Measurements from ENCODE around the gene VASH1.

The VASH1 gene

GRCh38 chr14:76772300-76773187 lies 11.3 kb downstream of the VASH1 start:
- no peak for DNase-seq

DNA sequence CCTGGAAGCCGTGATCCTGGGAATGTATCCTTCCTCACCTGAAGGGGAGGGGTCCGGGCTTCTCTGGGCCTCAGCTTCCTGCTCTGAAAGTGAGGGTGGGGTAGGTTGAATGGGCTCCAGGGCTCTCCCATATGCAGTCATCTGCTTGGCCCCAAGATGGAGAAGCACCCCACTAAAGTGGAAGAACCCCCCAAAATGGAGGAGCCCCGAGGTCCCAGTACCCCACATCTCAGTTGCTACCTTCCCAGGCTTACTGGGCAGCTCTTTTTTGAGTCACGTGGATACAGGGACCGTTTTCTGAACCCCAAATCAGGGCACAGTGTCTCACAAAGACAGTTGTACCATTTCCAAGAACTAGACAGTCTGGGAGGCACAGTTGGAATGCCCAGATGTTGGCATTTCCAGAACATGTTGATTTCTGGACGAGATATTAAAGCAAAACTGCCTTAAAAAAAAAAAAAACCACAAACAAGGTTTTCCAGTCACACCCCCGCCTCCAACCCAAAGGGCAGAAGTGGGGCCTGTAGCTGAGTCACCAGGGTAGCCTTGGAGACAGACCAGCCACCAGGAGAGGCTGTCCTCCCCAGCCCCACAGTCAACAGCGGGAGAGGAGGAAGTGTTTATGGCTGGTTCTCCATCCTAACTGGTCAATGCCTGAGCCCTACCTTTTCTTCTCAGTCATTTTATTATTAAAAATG lies 12.1 kb downstream of the VASH1 start:
- DNase-seq = no peak

- no peak for DNase-seq
These were observed 12.9 kb downstream of the VASH1 start for GRCh38 chr14:76773956-76774820.

GRCh38 chr14:76774821-76775694 lies 13.8 kb downstream of the VASH1 start:
- DNase-seq = no peak

DNA sequence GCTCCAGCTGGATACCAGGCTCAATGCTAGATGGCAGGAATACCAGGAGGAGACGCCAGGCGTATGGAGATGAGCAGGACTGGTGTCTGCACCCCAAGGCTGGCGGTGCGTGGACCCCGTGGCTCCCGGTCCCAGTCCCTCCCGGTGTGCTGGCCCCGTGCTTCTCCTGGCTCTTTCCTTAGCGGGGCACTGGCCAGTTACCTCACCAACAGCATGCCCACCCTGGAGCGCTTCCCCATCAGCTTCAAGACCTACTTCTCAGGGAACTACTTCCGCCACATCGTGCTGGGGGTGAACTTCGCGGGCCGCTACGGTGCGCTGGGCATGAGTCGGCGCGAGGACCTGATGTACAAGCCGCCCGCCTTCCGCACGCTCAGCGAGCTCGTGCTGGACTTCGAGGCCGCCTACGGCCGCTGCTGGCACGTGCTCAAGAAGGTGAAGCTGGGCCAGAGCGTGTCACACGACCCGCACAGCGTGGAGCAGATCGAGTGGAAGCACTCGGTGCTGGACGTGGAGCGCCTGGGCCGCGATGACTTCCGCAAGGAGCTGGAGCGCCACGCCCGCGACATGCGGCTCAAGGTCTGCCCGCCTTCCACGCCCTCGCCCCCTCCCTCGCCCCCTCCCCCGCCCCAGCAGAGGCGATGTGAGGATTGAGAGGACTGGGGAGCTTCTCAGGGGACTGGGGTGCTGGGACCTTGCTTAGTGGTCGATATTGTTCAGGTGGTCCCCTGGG lies 14.6 kb downstream of the VASH1 start:
- no peak for DNase-seq

DNA sequence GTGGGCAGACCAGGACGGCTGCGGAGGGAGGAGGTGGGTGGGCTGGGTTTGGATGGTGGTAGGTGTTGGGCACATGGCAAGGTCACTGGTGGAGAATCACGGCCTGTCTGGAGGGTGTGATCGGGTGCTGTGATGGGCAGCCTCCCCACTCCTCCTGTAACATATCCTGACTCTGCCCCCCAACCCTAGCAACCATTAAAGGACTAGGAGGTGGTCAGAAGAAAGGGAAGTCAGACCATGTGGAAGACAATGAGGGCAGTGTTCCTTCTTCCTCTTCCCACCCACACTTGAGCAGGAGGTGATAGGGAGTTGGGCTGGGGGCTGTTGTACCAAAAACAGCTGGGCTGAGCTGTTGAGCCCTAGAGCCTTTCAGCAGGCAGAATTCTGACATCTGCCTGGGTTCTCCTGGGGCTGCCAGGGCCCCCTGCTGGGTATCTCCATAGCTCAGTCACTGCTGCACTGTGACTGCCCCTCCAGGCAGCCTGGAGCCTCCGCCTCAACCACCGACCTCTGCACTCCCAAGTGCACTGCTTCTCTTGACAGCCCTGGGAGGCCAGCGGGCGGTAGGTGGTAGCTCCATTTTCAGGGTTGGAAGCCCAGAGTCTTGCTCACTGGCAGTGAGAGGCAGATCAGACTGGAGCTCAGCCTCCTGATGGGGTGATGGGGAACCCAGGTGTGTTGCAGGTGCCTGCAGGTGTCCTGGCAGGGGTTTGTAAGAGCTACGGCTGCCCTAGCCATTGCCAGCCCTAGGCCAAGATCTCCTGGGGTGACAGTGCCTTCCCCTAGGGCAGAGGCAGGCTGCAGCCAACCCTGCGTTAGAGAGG lies 15.4 kb downstream of the VASH1 start:
- DNase-seq = no peak

- DNase-seq = no peak
These were observed 16.5 kb downstream of the VASH1 start for GRCh38 chr14:76777721-76778120.

DNA sequence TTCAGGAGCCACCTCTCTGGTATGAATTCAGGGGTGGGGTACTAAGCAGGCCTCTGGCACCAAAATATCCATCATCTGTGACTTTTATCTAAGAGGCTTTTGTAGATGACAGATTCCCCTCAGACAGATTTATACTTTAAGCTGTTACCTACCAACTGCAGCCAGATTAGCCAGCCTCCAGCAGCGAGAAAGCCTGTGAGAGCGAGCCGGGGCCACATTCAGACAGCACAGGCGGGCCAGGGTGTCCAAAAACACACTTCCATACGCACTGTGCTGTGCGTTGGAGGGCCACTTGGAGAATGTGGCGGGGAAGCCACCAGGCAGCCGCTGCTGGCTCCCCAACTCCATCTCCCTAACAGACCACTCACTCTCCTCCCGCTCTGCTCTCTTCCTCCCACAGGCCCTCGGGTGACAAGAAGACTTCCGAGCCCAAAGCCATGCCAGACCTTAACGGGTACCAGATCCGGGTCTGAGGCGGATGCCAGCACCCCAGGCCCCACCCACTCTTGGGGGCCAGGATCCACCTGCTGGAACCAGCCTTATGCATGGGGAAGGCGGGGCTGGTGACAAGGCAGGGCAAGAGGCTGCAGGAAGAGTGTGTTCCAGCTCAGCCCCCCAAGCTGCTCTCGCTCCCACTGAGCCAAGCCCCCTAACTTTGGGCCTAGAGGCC lies 17.4 kb downstream of the VASH1 start:
- DNase-seq = no peak

- no peak for DNase-seq
These were observed 18.2 kb downstream of the VASH1 start for GRCh38 chr14:76779221-76780057.

- no peak for DNase-seq
These were observed 18.7 kb downstream of the VASH1 start for GRCh38 chr14:76780058-76780345.

GRCh38 chr14:76780360-76780759 lies 19.1 kb downstream of the VASH1 start:
- DNase-seq = no peak

GRCh38 chr14:76780875-76781647 lies 19.8 kb downstream of the VASH1 start:
- no peak for DNase-seq

DNA sequence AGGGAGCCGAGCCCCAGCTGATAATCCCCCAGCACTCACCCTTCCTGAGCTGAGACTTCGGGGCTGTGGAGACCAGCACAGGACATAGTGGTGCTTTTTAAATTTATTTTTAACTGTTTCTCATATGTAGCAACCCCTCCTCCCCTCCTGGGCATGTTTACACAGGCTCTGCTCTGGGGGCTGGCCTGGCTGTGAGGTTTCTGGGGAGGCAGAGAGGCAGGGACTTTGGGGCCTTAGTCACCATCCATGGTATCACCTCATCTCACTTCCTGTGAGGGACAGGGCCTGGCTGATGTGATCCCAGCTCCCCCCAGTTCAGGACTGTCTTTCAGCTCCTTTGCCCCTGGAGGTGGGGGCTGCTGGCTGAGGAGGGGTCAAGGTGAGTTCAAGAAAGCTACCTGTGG lies 20.4 kb downstream of the VASH1 start:
- DNase-seq = no peak

GRCh38 chr14:76782115-76782884 lies 21.0 kb downstream of the VASH1 start:
- DNase-seq = no peak

DNA sequence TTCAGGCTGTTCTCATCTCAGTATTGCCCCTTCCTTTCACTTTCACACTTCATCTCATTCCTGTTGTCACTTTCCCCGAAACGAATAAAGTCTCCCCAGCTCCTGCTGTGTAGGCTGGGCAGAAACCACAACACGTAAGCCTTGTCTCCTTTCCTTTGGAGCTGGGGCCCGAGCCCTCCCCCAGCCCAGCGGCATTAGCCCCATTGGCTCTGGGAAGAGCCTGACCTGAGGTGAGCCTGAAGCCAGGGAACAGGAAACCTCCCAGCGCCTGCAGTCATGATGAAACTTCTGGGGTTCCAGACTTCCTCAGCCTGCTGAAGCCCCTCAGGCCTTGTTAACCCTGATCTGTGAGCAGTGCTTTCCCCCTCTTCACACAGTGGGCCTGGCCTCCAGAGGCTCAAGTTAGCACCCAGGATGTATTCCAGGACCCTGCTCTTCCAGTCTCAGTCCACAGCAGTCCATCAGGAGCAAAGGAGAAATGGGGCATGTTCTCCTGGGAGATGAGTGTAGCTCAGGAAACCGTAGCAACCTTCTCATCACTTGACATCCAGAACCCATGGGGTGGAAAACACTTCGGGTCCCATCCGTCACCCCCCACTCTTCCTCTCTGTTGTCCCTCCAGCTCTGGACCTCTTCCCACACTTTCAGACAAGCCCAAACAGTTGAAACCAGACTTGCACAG lies 21.8 kb downstream of the VASH1 start:
- DNase-seq = no peak

GRCh38 chr14:76784266-76784874 lies 23.1 kb downstream of the VASH1 start:
- no peak for DNase-seq

DNA sequence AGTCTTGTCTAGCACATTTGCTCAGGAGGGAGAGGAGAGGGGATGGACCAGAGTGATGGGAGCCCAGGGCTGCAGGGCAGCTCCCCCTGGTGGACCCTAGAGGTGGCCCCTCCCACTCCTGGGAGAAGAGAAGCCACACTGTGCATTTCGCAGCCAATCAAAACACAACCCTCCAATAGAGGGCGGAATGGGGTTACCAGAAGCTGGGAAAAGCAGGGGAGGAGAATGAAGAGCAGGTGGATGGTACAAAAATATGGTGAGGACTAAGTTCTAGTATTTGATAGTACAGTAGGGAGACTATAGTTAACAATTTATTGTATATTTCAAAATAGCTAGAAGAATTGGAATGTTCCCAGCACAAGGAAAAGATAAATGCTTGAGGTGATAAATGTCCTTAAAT lies 23.6 kb downstream of the VASH1 start:
- peak; percentile 59 for DNase-seq
